ENCODE results near the gene HERPUD2.

Gene HERPUD2, protein sequence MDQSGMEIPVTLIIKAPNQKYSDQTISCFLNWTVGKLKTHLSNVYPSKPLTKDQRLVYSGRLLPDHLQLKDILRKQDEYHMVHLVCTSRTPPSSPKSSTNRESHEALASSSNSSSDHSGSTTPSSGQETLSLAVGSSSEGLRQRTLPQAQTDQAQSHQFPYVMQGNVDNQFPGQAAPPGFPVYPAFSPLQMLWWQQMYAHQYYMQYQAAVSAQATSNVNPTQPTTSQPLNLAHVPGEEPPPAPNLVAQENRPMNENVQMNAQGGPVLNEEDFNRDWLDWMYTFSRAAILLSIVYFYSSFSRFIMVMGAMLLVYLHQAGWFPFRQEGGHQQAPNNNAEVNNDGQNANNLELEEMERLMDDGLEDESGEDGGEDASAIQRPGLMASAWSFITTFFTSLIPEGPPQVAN

DNA sequence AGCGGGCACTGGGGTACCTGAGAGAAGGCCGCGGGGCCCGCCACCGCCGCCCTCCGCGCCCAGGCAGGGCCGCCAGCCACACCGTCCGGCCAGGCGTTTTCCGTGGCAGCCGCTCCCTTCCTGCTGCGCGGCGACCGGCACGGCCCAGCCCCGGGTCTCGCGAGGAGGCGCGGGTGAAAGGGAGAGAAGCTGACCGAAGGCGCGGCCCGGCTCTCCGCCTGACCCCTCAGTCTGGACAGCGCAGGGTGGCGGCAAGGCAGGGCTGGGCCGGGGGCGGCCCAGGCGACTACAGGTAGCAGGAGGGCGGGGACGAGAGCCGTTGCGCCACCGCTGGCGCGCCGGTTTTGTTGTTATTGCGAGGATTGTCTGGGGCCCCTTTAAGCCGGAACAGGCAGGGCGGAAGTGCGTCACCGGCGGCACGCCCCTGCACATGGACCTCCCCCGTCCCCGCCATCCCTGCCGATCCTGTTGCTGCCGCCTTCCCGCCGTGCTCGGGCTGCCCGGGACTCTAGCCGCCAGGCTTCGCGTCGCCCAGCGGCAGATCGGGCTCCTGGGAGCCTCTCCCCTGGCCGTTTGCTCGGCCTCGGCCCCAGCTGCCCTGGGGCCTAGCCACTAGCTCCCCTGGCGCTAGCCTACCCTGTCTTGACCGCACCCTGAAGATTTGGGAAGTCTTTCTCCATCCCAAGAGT is at the start of gene HERPUD2:
Gene HERPUD2, minus strand, starts transcription at position 352 of the 689 bp plus-strand sequence. CDS start 805 bp downstream, outside the sequence.
- DNase-seq (ENCODE audit: low read depth in 2 of 3, low spot score in 2 of 3), result peak; percentile 73 to 77 (median 77)

DNA sequence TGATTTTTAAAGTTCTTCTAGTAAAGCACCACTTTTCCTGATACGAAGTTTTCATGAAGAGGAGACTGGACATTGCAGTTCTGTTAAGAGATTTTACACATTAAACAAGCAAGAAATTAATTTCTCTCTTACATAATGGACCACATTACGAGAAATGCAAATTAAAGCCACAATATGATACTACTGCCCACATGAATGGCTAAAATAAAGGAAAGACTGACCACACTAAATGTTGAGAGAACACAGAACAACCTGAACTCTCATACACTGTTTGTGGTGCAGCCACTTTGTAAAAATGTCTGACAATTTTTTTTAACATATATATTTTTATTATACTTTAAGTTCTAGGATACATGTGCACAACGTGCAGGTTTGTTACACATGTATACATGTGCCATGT is 44.0 kb upstream of the HERPUD2 start:
- no peak for DNase-seq (ENCODE audit: low read depth in 2 of 3, low spot score in 2 of 3)

DNA sequence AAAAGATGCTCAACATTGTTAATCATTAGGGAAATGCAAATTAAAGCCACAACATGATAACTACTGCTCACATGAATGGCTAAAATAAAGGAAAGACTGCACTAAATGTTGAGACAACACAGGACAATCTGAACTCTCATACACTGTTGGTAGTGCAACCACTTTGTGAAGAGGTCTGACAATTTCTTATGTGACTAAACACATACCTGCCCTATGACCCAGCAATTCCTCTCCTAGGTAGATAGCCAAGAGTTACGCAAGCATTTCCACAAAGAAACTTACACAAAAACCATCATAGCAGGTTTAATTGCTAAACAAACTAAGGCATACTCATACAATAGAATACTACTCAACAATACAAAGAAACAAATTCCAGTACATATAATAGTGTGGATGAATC is 41.8 kb upstream of the HERPUD2 start:
- no peak for DNase-seq (ENCODE audit: low read depth in 2 of 3, low spot score in 2 of 3)

DNA sequence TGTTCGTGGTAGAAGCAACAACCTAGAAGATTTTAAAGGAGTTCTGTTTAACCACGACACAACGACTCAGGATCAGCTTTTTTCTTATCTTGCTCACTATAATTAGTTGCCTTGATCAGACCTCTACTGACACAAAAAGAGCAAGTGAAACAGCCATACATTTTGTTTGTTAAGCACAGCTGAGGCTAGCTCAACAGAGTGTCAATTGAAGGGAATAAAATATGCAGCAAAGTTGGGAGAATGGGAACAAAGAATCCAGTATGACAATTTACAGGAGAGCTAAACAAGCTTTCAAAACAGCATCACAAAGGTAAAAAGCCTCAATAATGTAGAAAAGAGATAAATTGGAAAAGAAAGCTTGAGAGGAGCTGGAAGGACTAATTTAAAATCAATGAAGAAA is 40.5 kb upstream of the HERPUD2 start:
- DNase-seq (ENCODE audit: low read depth in 2 of 3, low spot score in 2 of 3), result no peak

DNA sequence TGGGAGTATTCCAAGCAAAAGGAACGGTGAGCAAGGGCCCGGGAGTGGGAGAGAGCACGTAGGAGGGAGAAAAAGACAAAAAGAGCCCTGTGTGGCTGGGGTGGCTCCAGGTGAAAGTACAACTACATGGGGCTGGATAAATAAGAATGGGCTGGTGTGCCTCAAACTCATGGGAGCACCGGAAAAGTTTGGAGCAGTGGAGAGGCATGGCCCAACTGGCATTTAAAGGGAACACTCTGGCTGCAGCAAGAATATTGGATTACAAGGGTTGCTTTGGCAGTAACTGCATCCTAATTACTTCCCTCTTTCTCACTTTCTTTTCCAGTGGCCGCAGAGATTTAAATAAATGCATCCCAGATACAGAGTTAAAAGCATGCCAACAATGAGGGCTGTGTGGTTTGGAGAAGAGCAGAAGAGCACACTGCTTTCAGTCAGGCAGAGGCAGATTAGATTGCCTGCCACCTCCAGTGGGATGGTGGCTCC is 39.1 kb upstream of the HERPUD2 start:
- no peak for DNase-seq (ENCODE audit: low read depth in 2 of 3, low spot score in 2 of 3)

DNA sequence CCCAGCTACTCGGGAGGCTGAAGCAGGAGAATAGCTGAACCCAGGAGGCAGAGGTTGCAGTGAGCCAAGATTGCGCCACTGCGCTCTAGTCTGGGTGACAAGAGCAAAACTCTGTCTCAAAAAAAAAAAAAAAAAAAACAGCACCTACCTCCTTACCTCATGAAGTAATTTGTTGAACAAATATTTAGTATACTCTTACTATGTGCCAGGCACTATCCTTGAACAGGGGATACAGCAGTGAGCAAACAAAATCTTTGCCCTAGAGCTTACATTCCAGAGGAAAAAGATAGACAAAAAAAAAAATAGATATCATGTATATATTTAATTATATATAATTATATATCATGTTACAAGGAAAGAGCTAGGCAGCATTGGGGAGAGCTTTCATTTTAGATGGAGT is 36.4 kb upstream of the HERPUD2 start:
- DNase-seq (ENCODE audit: low read depth in 2 of 3, low spot score in 2 of 3), result no peak

DNA sequence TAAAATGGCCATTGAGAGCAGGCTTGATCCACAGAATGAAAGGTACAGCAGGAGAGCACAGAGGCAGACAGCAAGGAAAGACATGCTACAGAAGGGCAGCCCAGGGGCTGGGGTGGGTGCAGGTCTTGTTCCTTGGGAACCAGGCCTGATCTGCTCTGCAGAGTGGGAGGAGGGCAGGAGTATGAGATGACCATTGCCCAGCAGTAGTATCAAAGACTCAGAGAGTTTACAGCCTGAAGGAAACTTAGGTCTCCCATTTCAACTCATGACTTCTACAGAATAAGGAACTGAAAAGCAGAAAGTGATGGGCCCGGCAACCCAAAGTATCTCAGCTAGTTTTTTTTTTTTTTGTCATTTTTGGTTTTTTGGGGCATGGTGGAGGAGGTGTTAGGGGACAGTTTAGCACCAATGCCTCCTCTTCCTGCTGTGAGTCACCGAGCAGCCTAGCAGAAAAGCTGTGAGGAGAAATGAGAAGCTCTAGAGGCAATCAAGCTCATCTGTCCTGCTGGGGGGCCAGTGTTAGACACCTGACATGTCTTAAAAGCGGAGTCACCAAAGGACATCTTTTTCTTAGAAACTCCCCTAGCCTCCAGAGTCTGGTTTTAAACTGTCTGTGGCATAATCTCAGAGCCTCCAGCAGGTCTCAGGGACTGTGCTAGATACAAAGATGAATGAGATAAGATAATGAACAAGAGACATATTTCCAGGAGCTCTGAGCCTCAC is 34.3 kb upstream of the HERPUD2 start:
- no peak for DNase-seq (ENCODE audit: low read depth in 2 of 3, low spot score in 2 of 3)

DNA sequence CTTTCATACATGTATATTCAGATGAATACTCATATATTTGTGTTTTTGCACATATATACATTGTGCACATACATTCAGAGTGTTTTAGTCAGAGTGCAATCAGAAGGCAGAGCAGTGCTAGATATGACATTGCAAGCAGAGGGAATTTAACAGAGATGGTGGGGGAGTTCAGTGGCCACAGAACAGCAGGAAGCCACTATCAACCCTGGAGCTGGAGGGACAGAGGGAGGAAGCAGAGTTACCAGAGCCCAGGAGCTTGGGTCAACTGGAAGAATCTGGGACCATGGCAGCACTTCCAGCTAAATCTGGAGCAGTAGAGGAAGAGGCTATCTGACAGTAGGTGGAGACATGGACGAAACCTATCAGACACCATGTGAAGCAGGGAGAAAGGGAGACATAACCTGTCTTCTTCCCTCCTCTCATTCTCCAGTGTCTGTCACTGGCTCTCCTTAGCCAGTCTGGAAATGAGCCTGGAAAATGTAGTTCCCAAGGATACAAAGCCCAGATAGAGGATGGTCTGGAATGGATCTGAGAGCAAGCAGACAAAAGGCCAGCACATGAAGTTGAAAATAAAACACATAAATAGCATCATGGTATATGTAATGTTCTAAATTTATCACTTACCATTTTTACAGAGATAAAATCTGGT is 33.6 kb upstream of the HERPUD2 start:
- no peak for DNase-seq (ENCODE audit: low read depth in 2 of 3, low spot score in 2 of 3)

DNA sequence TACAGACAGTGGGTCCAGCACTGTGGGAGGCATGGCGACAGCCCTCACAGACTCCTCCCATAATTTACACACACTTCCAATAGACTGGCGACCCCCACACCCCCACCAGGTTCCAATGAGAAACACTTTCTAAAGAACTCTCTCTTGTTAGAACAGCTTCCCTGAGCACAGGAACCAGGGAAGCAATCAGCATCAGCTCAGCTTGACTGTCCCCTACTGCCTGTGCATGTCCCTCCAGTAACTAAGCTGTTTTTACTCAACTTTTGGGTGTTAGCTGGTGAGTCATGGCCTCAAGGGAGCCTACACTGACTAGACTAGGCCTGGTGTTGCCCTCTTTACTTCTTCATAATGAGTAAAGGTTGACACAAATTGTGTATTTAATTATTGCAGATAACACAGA is 32.6 kb upstream of the HERPUD2 start:
- no peak for DNase-seq (ENCODE audit: low read depth in 2 of 3, low spot score in 2 of 3)

DNA sequence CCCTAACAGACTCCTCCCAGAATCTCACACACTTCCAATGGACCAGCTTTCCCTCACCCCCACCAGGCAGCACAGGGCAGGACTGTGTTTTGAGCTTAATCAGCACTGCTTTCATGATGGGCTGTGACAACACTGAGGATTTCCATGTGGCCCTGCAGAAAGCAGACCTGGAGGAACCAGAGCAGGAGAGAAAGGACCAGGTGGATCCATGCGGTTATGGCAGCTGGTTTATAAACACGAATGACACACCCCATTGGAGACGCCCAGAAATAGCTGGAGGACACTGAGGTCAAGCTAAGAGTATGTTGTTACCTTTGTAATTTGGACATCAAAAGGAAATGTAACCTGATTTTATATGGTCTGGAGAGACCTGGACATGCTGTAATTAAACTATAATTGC is 31.7 kb upstream of the HERPUD2 start:
- no peak for DNase-seq (ENCODE audit: low read depth in 2 of 3, low spot score in 2 of 3)

DNA sequence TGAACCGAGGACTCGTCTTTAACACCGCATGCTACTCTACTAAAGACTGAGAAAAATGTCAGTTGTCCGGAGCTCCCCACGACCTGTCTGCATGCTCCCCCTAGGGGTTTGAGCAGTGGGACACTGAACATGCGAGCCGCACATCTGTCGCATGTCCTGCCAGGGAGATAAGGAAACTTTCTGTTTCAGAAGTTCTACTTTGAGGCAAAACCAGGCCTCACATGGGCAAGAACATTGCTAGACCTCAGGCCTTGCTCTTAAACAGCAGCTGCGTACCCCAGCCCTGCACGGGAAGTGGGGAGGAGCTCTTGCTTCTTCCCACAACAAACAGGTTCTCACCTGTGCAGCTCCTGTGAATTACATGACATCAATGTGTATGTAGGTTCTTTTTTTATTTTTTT is 30.3 kb upstream of the HERPUD2 start:
- peak in 1 of 3 experiments; percentile 36 for DNase-seq (ENCODE audit: low read depth in 2 of 3, low spot score in 2 of 3)

DNA sequence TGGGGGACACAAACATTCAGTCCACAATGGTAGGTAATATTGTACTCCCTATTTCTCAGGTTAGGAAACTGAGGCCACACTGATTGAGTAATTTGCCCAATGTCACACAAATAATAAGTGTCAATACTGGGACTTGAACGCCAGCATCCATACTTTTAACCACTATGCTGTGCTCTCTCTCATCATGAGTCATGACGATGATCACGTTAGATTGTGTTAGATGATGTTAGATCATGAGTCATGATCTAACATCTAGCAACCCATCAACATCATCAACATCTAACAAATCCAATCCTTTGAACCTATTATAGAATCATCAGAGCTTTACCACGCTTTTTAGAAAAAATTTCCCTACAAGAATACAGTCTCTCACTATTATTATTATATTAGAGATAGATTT is 28.1 kb upstream of the HERPUD2 start:
- no peak for DNase-seq (ENCODE audit: low read depth in 2 of 3, low spot score in 2 of 3)

DNA sequence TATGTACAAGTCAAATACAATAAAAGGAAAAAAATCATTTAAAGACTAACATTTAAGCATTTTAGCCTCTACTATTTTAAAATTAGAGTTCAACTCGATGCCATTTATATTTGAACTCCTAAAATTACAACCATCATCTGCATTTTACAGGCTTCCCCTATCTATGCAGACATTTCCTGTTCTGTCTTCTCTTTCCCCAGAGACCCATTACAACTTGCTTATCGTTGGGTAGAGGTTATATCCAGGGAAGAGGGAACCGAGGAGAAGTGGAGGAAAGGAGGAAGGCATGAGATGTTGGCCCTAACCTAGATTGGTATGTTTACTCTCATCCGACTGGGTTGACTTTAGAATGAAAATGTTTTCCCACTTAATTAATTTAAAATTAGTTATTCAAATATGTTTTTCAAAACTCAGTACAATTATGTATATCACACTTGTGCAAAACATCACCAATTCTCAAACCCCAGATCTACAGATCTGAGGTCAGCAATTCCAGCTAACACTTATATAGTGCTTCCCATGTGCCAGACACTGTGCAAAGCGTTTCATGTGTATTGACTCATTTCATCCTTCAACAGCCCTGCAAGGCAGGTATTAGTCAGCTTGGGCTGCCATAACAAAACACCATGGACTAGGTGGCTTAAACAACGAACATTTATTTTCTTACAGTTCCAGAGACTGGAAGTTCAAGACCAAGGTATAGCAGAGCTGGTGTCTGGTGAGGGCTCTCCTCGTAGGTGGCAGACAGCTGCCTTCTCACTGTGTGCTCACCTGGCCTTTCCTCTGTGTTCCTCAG is 27.3 kb upstream of the HERPUD2 start:
- DNase-seq (ENCODE audit: low read depth in 2 of 3, low spot score in 2 of 3), result no peak

DNA sequence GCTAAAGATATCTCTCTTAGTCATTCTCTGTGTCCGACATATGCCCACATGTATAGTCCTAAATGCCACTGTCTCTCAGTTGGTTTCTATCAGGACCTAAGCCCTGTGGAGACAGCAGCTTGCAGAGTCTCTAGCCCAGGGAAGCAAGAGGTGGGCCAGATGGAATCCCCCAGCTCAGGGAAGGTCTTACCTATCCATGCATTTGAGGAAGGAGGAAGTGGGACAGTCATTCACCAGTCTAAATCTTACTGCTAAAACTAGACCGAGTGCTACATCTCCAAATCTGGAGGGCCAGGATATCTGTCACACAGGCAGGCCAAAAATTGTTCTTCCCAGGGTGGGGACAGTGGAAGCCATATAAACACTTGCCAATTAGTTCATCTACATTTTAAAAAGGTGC is 26.4 kb upstream of the HERPUD2 start:
- DNase-seq (ENCODE audit: low read depth in 2 of 3, low spot score in 2 of 3), result no peak

DNA sequence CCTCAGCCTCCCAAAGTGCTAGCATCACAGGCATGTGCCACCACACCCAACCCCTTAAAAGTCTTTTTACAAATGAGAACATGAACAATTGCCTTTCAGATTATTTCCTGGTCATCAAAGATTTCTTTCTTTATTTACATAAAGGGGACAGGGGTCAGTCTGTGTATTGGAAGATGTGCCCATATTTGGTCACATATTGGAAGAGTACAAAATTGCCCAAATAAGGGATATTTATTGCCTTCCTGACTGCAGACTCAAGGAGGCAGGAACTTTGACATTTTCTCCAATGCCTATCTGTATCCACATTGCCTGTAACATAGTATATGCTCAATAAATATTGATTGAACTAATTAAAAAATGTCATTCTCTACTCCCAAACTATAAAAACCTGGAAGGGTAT is 25.9 kb upstream of the HERPUD2 start:
- no peak for DNase-seq (ENCODE audit: low read depth in 2 of 3, low spot score in 2 of 3)

DNA sequence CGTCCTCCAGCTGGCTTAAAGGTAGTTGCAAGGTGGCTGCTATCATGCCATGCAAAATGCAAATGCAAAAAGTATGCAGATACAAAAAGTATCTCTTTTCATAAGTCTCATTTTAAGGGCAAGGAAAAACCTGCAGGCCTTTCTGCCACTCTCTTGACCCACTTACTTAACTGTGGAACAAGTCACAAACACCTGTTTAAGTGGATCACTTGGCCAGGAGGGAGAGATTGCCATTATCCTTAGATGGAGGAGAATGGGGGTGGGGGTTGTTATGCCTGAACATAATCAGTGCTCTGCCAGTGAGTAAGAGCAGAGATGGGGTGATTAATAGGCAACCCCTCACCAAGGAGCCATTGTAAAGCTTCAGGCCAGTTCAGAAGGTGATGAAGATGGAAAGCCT is 25.1 kb upstream of the HERPUD2 start:
- no peak for DNase-seq (ENCODE audit: low read depth in 2 of 3, low spot score in 2 of 3)

DNA sequence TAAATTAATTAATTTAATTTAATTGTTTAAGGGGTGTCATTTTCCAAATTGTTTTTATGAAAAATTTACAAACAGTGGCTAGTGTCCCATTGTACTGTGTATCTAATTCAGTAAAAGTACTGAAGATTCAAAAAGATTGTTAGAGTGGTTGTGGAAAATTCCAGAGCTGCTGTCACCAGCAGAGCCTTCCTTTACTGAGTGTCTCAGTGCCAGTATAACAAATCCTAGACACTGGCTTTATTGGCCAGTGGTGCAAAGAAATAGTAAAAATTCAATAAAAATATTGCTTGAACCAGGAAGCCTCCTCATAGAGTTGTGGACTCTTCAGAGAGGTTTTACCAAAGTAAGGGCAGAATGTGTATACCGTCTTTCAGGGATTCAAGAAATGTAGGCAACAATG is 23.1 kb upstream of the HERPUD2 start:
- DNase-seq (ENCODE audit: low read depth in 2 of 3, low spot score in 2 of 3), result no peak

DNA sequence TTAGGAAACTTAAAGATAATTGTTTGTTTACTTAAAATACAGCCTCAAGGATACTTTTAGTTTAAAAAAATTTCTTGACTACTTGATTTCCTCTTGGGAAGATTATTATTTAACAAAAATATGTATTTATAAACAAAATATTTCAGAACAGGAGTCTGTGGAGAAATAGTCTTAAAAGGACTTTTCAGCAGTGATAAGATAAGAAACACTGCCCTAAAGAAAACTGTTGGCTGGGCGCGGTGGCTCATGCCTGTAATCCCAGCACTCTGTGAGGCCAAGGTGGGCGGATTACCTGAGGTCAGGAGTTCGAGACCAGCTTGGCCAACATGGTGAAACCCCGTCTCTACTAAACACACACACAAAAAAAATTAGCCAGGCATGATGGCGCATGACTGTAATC is 22.6 kb upstream of the HERPUD2 start:
- DNase-seq (ENCODE audit: low read depth in 2 of 3, low spot score in 2 of 3), result no peak

DNA sequence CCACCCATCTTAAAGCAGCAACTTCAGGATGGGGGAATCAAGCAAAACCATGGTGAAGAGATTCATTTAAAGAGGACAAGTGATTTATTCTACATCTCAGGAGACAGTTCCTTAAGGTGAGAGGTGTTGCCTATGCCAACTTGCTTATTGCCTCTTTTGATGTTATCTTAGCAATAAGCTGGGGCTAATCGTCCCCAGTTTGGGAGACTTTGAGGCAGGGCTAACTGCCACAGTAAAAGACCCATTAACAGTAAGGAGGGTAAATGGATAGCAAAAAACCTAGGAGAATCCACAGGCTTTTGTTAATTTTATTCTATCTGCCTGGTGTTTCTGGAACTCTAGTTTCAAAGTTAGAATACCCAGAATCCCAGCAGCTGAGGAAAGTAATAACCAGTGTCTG is 22.1 kb upstream of the HERPUD2 start:
- no peak for DNase-seq (ENCODE audit: low read depth in 2 of 3, low spot score in 2 of 3)

DNA sequence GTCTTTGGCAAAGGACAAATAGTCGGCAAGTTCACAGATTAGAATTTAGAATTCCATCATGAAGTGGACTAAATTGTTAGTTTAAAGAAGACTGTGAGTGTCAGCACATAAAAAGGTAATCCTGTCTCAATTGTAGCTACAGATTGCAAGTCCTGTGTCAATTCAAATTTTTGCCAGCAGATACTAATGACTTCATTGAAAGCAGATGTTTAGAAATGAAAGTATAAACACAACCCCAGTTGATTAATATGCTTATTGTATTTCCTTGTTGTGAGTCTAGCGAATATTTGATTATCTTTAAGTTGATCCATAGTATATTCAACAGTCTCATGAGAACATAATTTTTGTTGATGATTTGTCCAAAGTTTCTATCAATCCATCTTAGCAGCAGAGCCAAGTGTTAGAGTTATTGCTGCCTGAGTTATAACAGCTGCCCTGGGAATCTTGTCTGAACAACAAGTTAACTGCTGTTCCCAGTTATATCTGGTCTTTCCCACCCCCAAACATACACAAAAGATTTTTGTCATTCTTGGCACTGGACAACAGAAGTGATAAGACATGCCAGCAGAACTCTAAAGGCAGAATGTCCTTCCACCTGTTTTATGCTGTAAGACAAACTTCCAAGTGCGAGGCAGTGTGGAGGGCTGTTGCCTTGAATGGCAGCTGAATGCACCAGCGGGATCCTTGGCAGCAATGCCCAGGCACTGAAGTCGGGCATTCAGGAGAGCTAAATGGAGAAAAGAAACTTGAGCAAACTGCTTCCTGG is 21.3 kb upstream of the HERPUD2 start:
- DNase-seq (ENCODE audit: low read depth in 2 of 3, low spot score in 2 of 3), result no peak
